ENCODE results near the gene HOXB3. TPM values are rescaled to one million over a fixed set of nuclear protein-coding genes. Genes with fewer than 3 reads are reported as not detected.
A peak's percentile ranks its signal among the peaks of the same experiment; 100 is the strongest.

The HOXB3 gene
- total RNA-seq, 3 donors from 2014 or later (not counting 1 experiment from before 2014, with no cell fraction given): 7.9 to 15.6 (median 15.3) TPM

DNA sequence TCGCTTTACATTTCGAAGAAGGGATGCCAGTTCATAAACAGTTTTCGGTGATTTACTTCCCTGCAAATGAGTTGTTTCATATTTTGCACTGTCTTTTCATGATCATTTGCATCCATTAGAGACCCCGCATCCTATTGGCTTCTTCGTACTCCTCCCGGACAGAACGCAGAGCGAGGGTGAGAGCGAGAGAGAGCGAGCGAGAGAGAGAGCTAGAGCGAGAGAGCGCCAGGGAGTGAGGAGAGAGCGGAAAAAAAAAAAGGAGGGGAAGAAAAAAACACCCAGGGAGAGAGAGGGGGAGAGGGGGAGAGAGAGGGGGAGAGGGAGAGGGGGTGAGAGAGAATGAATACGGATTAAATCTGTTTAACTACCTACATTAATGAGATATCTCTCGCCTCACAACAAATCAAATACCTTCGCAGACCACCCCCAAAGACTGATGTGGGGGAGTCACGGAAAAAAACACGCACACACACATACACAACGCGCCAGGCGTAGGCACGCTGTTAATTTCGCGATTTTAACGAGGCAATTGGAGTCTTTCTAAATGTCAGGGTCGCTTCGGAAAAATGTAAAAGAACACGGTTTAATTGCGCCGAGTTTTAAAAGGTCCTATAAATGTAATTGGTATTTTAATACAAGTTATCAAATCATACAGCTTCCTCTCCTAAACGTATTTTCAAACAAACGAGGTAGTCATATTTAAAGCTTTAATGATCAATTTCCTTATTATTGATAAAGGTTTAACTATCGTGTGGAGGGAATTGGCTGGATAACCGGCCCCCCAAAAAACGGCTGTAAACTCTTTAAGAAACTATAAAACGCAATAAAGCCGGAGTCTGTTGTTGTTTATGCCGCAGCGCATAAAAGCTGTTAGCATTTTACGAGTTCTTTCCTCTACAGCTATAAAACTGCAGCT lies 25.3 kb upstream of the HOXB3 start, which contains the start of gene HOXB8:
TSS of gene HOXB8 (minus strand) at position 246 of the 916 bp plus-strand sequence. CDS start 588 bp downstream, outside the sequence.
- no peaks in the 10 kb centered on the region for H3K9me3 ChIP-seq (ENCODE audit: control insufficient read depth, insufficient read depth, low read length)
- H3K4me1 ChIP-seq (ENCODE audit: control insufficient read depth, insufficient read depth, low read length): peaks cover 62% of the 10 kb centered on the region
- TF ChIP-seq, protein P1, sequence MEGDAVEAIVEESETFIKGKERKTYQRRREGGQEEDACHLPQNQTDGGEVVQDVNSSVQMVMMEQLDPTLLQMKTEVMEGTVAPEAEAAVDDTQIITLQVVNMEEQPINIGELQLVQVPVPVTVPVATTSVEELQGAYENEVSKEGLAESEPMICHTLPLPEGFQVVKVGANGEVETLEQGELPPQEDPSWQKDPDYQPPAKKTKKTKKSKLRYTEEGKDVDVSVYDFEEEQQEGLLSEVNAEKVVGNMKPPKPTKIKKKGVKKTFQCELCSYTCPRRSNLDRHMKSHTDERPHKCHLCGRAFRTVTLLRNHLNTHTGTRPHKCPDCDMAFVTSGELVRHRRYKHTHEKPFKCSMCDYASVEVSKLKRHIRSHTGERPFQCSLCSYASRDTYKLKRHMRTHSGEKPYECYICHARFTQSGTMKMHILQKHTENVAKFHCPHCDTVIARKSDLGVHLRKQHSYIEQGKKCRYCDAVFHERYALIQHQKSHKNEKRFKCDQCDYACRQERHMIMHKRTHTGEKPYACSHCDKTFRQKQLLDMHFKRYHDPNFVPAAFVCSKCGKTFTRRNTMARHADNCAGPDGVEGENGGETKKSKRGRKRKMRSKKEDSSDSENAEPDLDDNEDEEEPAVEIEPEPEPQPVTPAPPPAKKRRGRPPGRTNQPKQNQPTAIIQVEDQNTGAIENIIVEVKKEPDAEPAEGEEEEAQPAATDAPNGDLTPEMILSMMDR (IDR thresholded peaks at IDR 0.05): no peak
- H3K4me1 Mint-ChIP-seq: peaks cover 57 to 69% of the 10 kb centered on the region in 2 donors
- DNase-seq: no peak
- ATAC-seq: no peak
- H3K27ac Mint-ChIP-seq: peak within 1 kb of the TSS; percentile 4 to 78
- H3K27ac ChIP-seq (ENCODE audit: low read length): no peak within 1 kb of the TSS
- peaks cover 7% of the 10 kb centered on the region for H3K36me3 Mint-ChIP-seq
- no peaks in the 10 kb centered on the region for H3K9me3 Mint-ChIP-seq
- intact Hi-C loops (cut with micrococcal nuclease): loop anchor here (5.0 to 10.0 kb wide), 2 partner anchors 139 to 463 kb away; no protein-coding TSS in a partner anchor
- no peak within 1 kb of the TSS for H3K4me3 ChIP-seq (ENCODE audit: low read length)
- H3K27me3 Mint-ChIP-seq (ENCODE audit: low read depth in 2 of 2): peaks cover 65 to 67% of the 10 kb centered on the region in 2 donors
- H3K4me3 Mint-ChIP-seq: peak within 1 kb of the TSS; percentile 56
- no peaks in the 10 kb centered on the region for H3K36me3 ChIP-seq (ENCODE audit: control insufficient read depth, insufficient read depth, low read length)
- whole genome bisulfite sequencing (ENCODE audit: insufficient coverage): 26% methylated on average over 29 of the region's 41 CpGs
- H3K27me3 ChIP-seq (ENCODE audit: control insufficient read depth, insufficient read depth, low read length): peaks cover 73% of the 10 kb centered on the region

DNA sequence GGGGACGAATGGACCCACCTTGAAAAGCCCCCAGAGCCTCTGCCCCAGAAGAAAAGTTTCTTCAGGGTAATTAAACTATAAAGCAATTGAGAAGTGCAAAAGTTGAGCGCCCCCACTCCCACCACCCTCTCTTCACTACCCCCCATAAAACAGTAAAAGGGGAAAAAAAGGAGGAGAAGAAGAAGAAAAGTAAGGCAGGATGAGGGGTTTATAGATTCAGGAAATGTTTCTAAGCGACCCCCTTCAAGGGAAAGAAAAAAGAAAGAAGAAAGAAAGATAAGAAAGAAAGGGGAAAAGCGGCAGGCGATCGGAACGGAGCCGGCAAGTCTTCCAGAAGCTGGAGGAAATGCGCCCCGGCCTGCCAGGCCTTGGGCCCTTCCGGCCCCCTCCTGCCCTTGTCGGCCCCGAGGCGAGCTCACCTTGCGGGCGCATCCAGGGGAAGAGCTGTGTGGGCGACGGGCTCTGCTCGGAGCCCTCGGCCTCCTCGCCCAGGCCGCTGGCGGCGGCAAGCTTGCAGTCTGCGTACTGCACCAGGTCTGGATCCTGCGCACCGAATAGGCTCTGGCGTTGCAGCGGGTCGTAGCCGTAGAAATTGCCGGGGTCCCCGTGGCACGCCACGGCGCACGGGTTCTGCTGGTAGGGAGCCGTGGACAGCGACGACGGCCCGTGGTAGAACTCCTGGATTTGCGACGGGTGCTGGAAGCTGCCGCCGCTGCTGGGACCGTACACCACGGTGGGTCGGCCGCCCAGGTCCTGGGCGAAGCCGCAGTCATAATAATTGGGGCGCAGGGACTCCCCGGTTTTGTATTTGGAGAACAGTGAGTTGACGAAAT lies 24.0 kb upstream of the HOXB3 start:
- Histone ChIP-seq H3K27ac (ENCODE audit: low read length) (no peak overlapping the region), H3K36me3 (ENCODE audit: control insufficient read depth, insufficient read depth, low read length) (no peaks in the 10 kb centered on the region), H3K4me3 (ENCODE audit: low read length) (no peak overlapping the region), H3K9me3 (ENCODE audit: control insufficient read depth, insufficient read depth, low read length) (no peaks in the 10 kb centered on the region), H3K27me3 (ENCODE audit: control insufficient read depth, insufficient read depth, low read length) (peaks cover 74% of the 10 kb centered on the region), H3K4me1 (ENCODE audit: control insufficient read depth, insufficient read depth, low read length) (peaks cover 68% of the 10 kb centered on the region)
- Mint-ChIP-seq H3K4me3 (peak overlapping the region; percentile 87), H3K36me3 (peaks cover 7% of the 10 kb centered on the region), H3K4me1 (peaks cover 57 to 63% of the 10 kb centered on the region in 2 donors), H3K9me3 (no peaks in the 10 kb centered on the region), H3K27me3 (ENCODE audit: low read depth in 2 of 2) (peaks cover 56 to 57% of the 10 kb centered on the region in 2 donors), H3K27ac (peak overlapping the region; percentile 54 to 78)
- ATAC-seq (peak in 1 of 3 donors; percentile 7), DNase-seq (peak in 1 of 2 donors; percentile 68)
- intact Hi-C loops (cut with micrococcal nuclease): loop anchor here (2.0 to 10.0 kb wide), 3 partner anchors 17 to 141 kb away; partner anchors contain the start of genes PRAC1 and PRAC2
- TF ChIP-seq, protein P1 (IDR thresholded peaks at IDR 0.05): no peak
- 2% methylated on average over 54 of the region's 55 CpGs for WGBS (ENCODE audit: insufficient coverage)

DNA sequence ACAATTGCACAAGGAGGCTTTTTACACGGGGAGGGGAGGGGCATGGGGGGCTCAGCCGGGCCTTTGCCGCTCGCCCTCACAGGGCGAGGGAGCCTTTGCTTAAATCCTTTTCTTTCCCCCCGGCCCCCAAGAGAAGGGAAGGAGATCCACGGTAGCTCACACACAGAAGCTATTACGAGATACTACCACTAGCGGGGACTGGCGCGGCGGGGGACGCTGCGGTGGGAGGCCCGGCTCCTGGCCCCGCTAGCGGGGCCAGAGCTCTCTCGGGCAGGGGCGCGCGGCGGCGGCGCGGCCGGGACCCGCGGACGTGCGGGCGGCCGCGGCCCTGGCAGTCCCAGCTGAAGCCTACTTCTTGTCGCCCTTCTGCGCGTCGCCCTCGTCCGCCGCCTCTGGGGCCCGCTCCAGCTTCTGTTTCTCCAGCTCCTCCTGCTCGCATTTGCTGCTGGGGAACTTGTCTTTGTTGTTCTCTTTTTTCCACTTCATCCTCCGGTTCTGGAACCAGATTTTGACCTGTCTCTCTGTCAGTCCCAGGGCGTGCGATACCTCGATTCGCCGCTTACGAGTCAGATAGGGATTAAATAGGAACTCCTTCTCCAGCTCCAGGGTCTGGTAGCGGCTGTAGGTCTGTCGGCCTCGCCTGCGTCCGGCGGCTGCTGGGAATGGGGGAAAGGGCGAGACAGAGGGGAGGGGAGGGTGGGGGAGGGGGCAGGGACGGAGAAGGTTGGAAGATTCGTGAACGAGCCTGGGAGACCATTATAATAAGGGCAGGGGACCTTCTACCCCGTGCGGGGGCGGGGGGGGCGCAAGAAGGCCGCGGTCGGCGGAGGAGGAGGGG lies 23.0 kb upstream of the HOXB3 start:
- Histone ChIP-seq H3K4me3 (ENCODE audit: low read length) (peak overlapping the region; percentile 24), H3K27me3 (ENCODE audit: control insufficient read depth, insufficient read depth, low read length) (peaks cover 64% of the 10 kb centered on the region), H3K4me1 (ENCODE audit: control insufficient read depth, insufficient read depth, low read length) (peaks cover 58% of the 10 kb centered on the region), H3K27ac (ENCODE audit: low read length) (no peak overlapping the region), H3K36me3 (ENCODE audit: control insufficient read depth, insufficient read depth, low read length) (no peaks in the 10 kb centered on the region), H3K9me3 (ENCODE audit: control insufficient read depth, insufficient read depth, low read length) (no peaks in the 10 kb centered on the region)
- DNase-seq (peak; percentile 57 to 76), ATAC-seq (peak; percentile 75 to 78 (median 78))
- Mint-ChIP-seq H3K9me3 (no peaks in the 10 kb centered on the region), H3K4me3 (peak overlapping the region; percentile 89), H3K27me3 (ENCODE audit: low read depth in 2 of 2) (peaks cover 54% of the 10 kb centered on the region in 2 donors), H3K27ac (peak overlapping the region; percentile 7 to 78), H3K36me3 (peaks cover 7% of the 10 kb centered on the region), H3K4me1 (peaks cover 49 to 53% of the 10 kb centered on the region in 2 donors)
- TF ChIP-seq, protein P1 (IDR thresholded peaks at IDR 0.05): peak; percentile 30
- WGBS (ENCODE audit: insufficient coverage): 2% methylated on average over 62 of the region's 67 CpGs
- intact Hi-C loops (cut with micrococcal nuclease): loop anchor here (2.0 to 10.0 kb wide), 3 partner anchors 16 to 142 kb away; partner anchors contain the start of genes PRAC1 and PRAC2
